ENCODE results near the gene BARD1. TPM values are rescaled to one million over a fixed set of nuclear protein-coding genes. Genes with fewer than 3 reads are reported as not detected.

Gene BARD1
- total and polyA plus RNA-seq, 2 of the 13 experiments (the other 11 are each of a cell fraction or from before 2014, with no cell fraction given) = 5.3 to 30.4 TPM

- no peak overlapping the region for H3K4me2 ChIP-seq (ENCODE audit: low read depth, low read length)
- no peak overlapping the region for H3K27ac ChIP-seq (ENCODE audit: extremely low read length, insufficient read depth, low read length)
- no peak overlapping the region for H3K9ac ChIP-seq (ENCODE audit: insufficient read depth, low read depth, low read length)
- H3K36me3 ChIP-seq (replicated peaks in 1 of 2; ENCODE audit: control insufficient read depth in 1 of 2, insufficient read depth in 2 of 2, low read length in 2 of 2) = no peaks in the 10 kb centered on the region
- in situ Hi-C loops (cut with HindIII; ENCODE audit: extremely low pct_ligation_motif_present, low pct_unique_long_range_greater_than_20kb) = no loop called here
- DNase-seq (ENCODE audit: low spot score) = no peak
- H3K9me3 ChIP-seq (ENCODE audit: low read length) = no peaks in the 10 kb centered on the region
- POLR2A ChIA-PET = no interaction called here
- no peak for FAIRE-seq
- no TSS peak for BruUV-seq (replicated peaks)
- H3K4me1 ChIP-seq (ENCODE audit: insufficient read depth, low read length) = no peaks in the 10 kb centered on the region
- CTCF ChIA-PET (ENCODE audit: low intra/inter-chr PET ratio, low total read pairs) = no interaction called here
- intact Hi-C loops (cut with micrococcal nuclease; ENCODE audit: unreplicated experiment) = no loop called here
- no peak overlapping the region for H3K4me3 ChIP-seq (replicated peaks in 1 of 3; ENCODE audit: insufficient read depth in 1 of 3, low read depth in 2 of 3, low read length in 3 of 3)
- no peaks in the 10 kb centered on the region for H3K27me3 ChIP-seq (ENCODE audit: control insufficient read depth in 1 of 2, insufficient read depth in 2 of 2, low read length in 2 of 2)
- TF ChIP-seq ZNF12 (CRISPR knock-in tag; IDR thresholded peaks at IDR 0.05) (no peak), PRDM4 (CRISPR knock-in tag; IDR thresholded peaks at IDR 0.05; ENCODE audit: borderline replicate concordance) (no peak), JDP2 (CRISPR knock-in tag; IDR thresholded peaks at IDR 0.05; ENCODE audit: borderline replicate concordance) (no peak), ZNF776 (CRISPR knock-in tag; IDR thresholded peaks at IDR 0.05) (no peak), POGZ (CRISPR knock-in tag; IDR thresholded peaks at IDR 0.05) (no peak), AHR (CRISPR knock-in tag; IDR thresholded peaks at IDR 0.05) (no peak), ZMYM4 (CRISPR knock-in tag; IDR thresholded peaks at IDR 0.05) (no peak), ZSCAN31 (CRISPR knock-in tag; IDR thresholded peaks at IDR 0.05; ENCODE audit: low read depth) (no peak), ZFP41 (CRISPR knock-in tag; IDR thresholded peaks at IDR 0.05; ENCODE audit: borderline replicate concordance) (no peak), ZNF660 (CRISPR knock-in tag; IDR thresholded peaks at IDR 0.05; ENCODE audit: borderline replicate concordance, low read depth) (no peak), ZNF790 (CRISPR knock-in tag; IDR thresholded peaks at IDR 0.05; ENCODE audit: borderline replicate concordance) (no peak), ATM (IDR thresholded peaks at IDR 0.05; ENCODE audit: borderline replicate concordance) (no peak), FOXK2 (IDR thresholded peaks at IDR 0.05) (no peak), ELK4 (CRISPR knock-in tag; IDR thresholded peaks at IDR 0.05; ENCODE audit: borderline replicate concordance) (no peak), ZKSCAN5 (CRISPR knock-in tag; IDR thresholded peaks at IDR 0.05) (no peak), LRRFIP1 (CRISPR knock-in tag; conservative IDR thresholded peaks at IDR 0.05) (no peak), ZNF558 (CRISPR knock-in tag; IDR thresholded peaks at IDR 0.05; ENCODE audit: borderline replicate concordance) (no peak), NFKB2 (CRISPR knock-in tag; IDR thresholded peaks at IDR 0.05; ENCODE audit: borderline replicate concordance) (no peak), ZMYM3 (CRISPR knock-in tag; IDR thresholded peaks at IDR 0.05) (no peak), ZNF510 (CRISPR knock-in tag; IDR thresholded peaks at IDR 0.05; ENCODE audit: low read depth) (no peak)
- no peak for ATAC-seq
- no peak overlapping the region for H2AFZ ChIP-seq (ENCODE audit: low read length)
- H4K20me1 ChIP-seq (ENCODE audit: insufficient read depth, low read length) = no peaks in the 10 kb centered on the region
- H3K79me2 ChIP-seq (ENCODE audit: insufficient read depth, low read length) = no peaks in the 10 kb centered on the region
- 2% methylated on average over 5 of the region's 5 CpGs for WGBS (ENCODE audit: low lambda C conversion rate)
These were observed 132.9 kb downstream of the BARD1 start for GRCh38 chr2:214676421-214677089.
